ENCODE data around the gene LVRN.

The LVRN gene

DNA sequence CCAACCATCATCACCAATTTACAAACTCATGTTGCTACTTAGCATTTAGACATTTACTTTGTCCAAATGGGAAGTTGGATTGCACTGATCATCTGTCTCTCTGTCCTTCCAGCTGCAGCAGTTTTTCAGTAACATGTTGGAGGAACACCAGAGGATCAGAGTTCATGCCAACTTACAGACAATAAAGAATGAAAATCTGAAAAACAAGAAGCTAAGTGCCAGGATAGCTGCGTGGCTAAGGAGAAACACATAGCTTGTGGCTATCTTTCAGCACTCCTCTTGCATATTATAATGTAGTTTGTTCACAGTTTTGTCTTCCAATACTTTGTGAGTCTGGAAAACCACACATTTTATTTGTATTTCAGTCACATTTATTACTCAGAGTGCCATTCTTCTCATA is 63.6 kb downstream of the LVRN start:
- DNase-seq (ENCODE audit: low read depth in 2 of 2): no peak

- DNase-seq (ENCODE audit: low read depth in 2 of 2): no peak
These were observed 69.8 kb downstream of the LVRN start, which contains the start of gene ARL14EPL for GRCh38 chr5:116032094-116032517. Gene ARL14EPL, plus strand, starts transcription at chr5:116032472. Its CDS starts 18,994 bp downstream, at chr5:116051466.

GRCh38 chr5:116032991-116033390 is 70.7 kb downstream of the LVRN start:
- no peak for DNase-seq (ENCODE audit: low read depth in 2 of 2)

- no peak for DNase-seq (ENCODE audit: low read depth in 2 of 2)
These were observed 72.8 kb downstream of the LVRN start for GRCh38 chr5:116035123-116035522.

GRCh38 chr5:116037236-116037822 is 75.1 kb downstream of the LVRN start:
- DNase-seq (ENCODE audit: low read depth in 2 of 2): no peak

- no peak for DNase-seq (ENCODE audit: low read depth in 2 of 2)
These were observed 76.5 kb downstream of the LVRN start for GRCh38 chr5:116038817-116039216.

GRCh38 chr5:116042375-116042774 is 80.1 kb downstream of the LVRN start:
- no peak for DNase-seq (ENCODE audit: low read depth in 2 of 2)

- no peak for DNase-seq (ENCODE audit: low read depth in 2 of 2)
These were observed 81.8 kb downstream of the LVRN start for GRCh38 chr5:116044073-116044472.

DNA sequence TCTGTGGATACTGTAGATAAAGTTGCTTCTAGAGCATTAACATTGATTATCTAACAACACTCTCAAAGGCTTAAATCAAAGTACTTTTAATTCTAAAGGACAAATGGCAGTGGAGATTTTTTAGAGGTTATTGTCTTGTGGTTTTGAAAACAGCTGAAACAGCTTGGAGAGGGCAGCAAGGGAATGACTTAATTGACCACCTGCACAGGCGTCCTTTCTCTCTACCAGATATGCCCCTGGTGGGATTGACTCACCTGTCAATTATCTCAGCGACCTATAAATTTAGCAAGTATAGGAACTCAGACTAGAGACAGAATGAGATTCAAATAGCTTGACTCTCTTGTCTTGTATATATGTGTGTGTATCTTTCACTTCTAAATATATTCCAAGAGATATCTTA is 83.5 kb downstream of the LVRN start:
- no peak for DNase-seq (ENCODE audit: low read depth in 2 of 2)

GRCh38 chr5:116046261-116046660 is 84.0 kb downstream of the LVRN start:
- DNase-seq (ENCODE audit: low read depth in 2 of 2): no peak

GRCh38 chr5:116046823-116047222 is 84.5 kb downstream of the LVRN start:
- no peak for DNase-seq (ENCODE audit: low read depth in 2 of 2)

GRCh38 chr5:116058346-116058936 is 96.2 kb downstream of the LVRN start:
- no peak for DNase-seq (ENCODE audit: low read depth in 2 of 2)

GRCh38 chr5:116062352-116062751 is 100.1 kb downstream of the LVRN start:
- DNase-seq (ENCODE audit: low read depth in 2 of 2): no peak

DNA sequence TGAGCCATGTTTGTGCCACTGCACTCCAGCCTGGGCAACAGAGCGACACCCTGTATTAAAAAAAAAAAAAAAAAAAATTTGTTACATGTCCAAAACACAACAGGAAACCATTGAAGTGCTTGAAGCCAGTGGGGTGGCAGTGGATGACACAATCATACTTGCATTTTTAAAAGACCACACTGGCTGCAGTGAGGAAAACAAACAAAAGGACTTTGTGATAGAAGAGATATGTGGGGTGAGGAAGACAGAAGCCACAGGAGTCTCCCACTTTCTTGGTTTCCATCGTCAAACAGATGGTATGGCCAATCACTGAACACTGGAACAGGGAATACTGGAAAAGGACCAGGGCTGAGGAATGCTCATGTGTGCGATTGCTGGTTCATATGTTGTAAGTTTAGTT is 101.7 kb downstream of the LVRN start:
- DNase-seq (ENCODE audit: low read depth in 2 of 2): no peak

DNA sequence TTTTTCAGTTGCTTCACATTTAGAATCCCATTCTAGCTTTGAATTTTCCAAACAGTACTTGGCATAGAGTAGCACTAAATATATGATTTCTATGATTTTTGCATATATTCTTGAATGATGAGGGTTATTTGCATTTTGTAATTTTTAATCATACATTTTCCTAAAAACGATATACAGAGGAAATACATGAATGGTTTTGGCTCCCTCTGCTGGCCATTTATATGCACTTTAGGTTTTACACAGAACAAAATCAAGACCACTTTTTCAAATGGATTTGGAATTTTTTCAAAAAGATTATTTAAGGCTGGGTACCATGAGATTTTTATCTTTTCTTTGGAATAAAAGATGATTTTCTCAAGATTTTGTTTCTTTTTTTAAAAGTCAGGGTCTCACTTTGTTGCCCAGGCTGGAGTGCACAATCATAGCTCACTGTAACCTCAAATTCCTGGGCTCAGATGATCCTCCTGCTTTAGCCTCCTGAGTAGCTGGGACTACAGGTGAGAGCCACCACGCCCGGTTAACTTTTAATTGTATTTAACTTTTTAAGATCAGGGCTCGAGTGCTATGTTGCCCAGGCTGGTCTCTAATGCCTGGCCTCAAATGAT is 105.9 kb downstream of the LVRN start:
- DNase-seq (ENCODE audit: low read depth in 2 of 2): no peak

GRCh38 chr5:116071211-116071610 is 108.9 kb downstream of the LVRN start:
- DNase-seq (ENCODE audit: low read depth in 2 of 2): no peak

DNA sequence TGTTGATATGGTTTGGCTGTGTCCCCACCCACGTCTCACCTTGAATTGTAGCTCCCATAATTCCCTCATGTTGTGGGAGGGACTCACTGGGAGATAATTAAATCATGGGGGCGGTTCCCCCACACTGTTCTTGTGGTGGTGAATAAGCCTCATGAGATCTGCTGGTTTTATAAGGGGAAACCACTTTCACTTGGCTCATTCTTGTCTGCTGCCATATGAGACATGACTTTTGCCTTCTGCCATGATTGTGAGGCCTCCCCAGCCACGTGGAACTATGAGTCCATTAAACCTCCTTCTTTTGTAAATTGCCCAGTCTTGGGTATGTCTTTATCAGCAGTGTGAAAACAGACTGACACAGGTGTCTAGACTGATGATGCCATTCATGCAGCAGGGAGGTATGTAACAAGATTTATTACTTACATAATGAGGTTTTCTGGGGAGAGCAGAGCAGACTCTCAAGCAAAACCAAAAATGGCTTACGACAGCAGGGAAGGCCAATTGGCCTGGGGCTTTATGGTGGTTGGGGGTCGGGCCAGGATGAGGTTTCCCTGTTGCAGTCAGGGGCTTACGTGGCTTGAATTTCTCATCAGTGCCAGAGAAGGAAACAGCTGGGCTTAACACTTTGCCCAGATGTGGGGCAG is 113.0 kb downstream of the LVRN start:
- DNase-seq (ENCODE audit: low read depth in 2 of 2): no peak

- DNase-seq (ENCODE audit: low read depth in 2 of 2): no peak
These were observed 114.2 kb downstream of the LVRN start for GRCh38 chr5:116076496-116076895.
